IMR-90 (cell line): ENCODE measurements around the gene NFILZ.

ENCODE experiments used
- CEBPB ChIP-seq: IDR thresholded peaks from 2 replicates; pipeline ENCODE4 v1.6.1; 2012; ENCODE audit warnings: low read depth, low read length, improper control_type of control experiment
- CTCF ChIP-seq: conservative IDR thresholded peaks from 2 replicates; pipeline ENCODE4 v1.5.1; 2012; ENCODE audit warnings: mild to moderate bottlenecking, low read depth, low read length, improper control_type of control experiment
- FOS ChIP-seq: fragments of 150-350 bp; IDR thresholded peaks from 2 replicates; pipeline ENCODE4 v1.6.1; 2016; ENCODE audit warnings: low read depth, low read length
- MAZ ChIP-seq: IDR thresholded peaks from 2 replicates; pipeline ENCODE4 v1.6.1; 2012; ENCODE audit warnings: low read depth, mild to moderate bottlenecking, low read length, improper control_type of control experiment, moderate library complexity, borderline replicate concordance

DNA sequence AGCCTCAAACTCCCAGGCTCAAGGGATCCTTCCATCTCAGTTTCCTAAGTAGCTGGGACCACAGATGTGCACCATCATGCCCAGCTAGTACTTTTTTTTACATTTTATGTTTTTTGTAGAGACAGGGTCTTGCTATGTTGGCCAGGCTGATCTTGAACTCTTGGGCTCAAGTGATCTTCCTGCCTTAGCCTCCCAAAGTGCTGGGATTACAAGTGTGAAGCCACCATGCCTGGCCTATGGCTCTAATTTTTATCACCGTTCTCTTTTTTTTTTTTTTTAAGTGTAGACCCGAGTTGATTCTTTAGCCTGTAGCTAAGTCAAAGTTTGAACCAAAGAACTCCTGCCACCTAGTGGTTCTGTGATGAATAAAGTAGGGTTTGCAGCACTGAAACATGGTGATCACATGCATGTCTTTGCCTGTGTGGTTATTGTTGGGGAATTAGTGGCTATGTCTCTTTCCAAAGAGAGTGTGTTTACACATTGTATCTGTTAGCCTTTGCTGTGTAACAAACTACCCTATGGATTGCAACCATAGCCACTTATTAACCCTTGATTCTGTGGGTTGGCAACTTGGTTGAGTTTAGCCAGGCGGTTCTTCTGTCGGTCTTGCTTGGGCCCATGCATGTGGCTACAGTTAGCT is 11.6 kb downstream of the NFILZ start:
- TF ChIP-seq CEBPB, result no peak
- TF ChIP-seq FOS, result no peak
- TF ChIP-seq MAZ, result no peak
- TF ChIP-seq CTCF, result peak; percentile 64
